ENCODE results near the gene RNF144A.

- TF ChIP-seq CTCF (conservative IDR thresholded peaks at IDR 0.05 in 1 of 2, IDR thresholded peaks at IDR 0.05 in 1 of 2; ENCODE audit: extremely low read depth in 1 of 2, insufficient read depth in 1 of 2, low read depth in 1 of 2, low read length in 2 of 2) = no peak
- no peak for TF ChIP-seq EZH2 (IDR thresholded peaks at IDR 0.05; ENCODE audit: borderline replicate concordance, low read length)
Observed at GRCh38 chr2:7020468-7020867, 103.3 kb downstream of the RNF144A start.

Data from mammary epithelial cell (primary cell).